Endothelial cell of umbilical vein (primary cell): ENCODE data around the gene KCNQ5.

ENCODE experiments used
- EZH2 ChIP-seq: IDR thresholded peaks from 2 replicates; pipeline ENCODE4 v1.6.1; 2012; ENCODE audit warnings: borderline replicate concordance, low read depth, mild to moderate bottlenecking, moderate library complexity, low read length, inconsistent platforms; ENCODE audit not compliant: severe bottlenecking
- FOS ChIP-seq: IDR thresholded peaks from 2 replicates; pipeline ENCODE4 v1.6.1; 2011; ENCODE audit warnings: mild to moderate bottlenecking, low read length, moderate library complexity, borderline replicate concordance; ENCODE audit not compliant: insufficient read depth
- MYC ChIP-seq: IDR thresholded peaks from one replicate; pipeline ENCODE4 v1.6.1; 2011; ENCODE audit warnings: mild to moderate bottlenecking, low read depth, low read length
- POLR2A ChIP-seq: IDR thresholded peaks from 2 replicates; pipeline ENCODE4 v1.6.1; 2012; ENCODE audit warnings: low read depth, mild to moderate bottlenecking, control low read depth, low read length
- POLR2AphosphoS5 ChIP-seq: IDR thresholded peaks from 2 replicates; pipeline ENCODE4 v1.6.1; 2012; ENCODE audit warnings: low read depth, mild to moderate bottlenecking, control low read depth, low read length, moderate library complexity; ENCODE audit not compliant: insufficient read depth
- TF ChIP-seq, protein P1 (sequence below), 2 donors: IDR thresholded peaks; 1 replicate in 1 of 2; 2 replicates in 1 of 2; pipeline ENCODE4 v1.5.1; 2011; ENCODE audit warnings: low read length in 2 of 2, mild to moderate bottlenecking in 2 of 2, moderate library complexity in 2 of 2, control low read depth in 1 of 2, inconsistent platforms in 1 of 2, low read depth in 1 of 2; ENCODE audit not compliant: insufficient read depth in 1 of 2; ENCODE audit errors: extremely low read depth in 1 of 2
- TF ChIP-seq, protein P2 (sequence below): IDR thresholded peaks from 2 replicates; pipeline ENCODE4 v1.6.1; 2011; ENCODE audit not compliant: insufficient read depth, insufficient read length

DNA sequence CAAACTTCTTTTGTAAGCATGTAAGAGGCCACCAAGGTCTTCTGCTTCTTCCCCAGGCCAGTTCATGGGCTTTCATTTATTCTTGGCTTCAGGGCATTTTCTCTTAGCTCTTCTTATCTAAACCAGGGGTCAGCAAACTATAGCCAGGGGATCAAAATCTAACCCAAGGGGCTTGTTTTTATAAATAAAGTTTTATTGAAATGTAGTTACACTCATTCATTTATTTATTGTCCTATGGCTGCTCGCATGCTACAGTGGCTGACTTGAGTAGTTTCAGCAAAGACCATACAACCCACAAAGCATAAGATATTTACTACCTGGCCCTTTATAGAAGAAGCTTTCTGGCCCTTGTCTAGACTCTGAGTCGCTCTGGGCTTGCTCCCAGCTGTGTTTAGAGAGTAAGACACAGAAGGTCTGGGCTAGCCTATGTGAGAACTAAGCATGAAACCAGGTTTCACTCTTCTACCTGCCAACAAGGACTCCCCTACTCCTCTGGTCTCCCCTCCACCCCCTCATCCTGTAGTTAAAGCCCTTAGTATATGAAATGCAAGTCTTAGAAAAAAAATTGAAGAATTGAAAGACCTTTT, 560.2 kb downstream of the KCNQ5 start:
- no peak for TF ChIP-seq POLR2A
- no peak for TF ChIP-seq EZH2
- TF ChIP-seq, protein P1, sequence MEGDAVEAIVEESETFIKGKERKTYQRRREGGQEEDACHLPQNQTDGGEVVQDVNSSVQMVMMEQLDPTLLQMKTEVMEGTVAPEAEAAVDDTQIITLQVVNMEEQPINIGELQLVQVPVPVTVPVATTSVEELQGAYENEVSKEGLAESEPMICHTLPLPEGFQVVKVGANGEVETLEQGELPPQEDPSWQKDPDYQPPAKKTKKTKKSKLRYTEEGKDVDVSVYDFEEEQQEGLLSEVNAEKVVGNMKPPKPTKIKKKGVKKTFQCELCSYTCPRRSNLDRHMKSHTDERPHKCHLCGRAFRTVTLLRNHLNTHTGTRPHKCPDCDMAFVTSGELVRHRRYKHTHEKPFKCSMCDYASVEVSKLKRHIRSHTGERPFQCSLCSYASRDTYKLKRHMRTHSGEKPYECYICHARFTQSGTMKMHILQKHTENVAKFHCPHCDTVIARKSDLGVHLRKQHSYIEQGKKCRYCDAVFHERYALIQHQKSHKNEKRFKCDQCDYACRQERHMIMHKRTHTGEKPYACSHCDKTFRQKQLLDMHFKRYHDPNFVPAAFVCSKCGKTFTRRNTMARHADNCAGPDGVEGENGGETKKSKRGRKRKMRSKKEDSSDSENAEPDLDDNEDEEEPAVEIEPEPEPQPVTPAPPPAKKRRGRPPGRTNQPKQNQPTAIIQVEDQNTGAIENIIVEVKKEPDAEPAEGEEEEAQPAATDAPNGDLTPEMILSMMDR (IDR thresholded peaks at IDR 0.05; ENCODE audit: extremely low read depth in 1 of 2, insufficient read depth in 1 of 2, low read depth in 1 of 2, low read length in 2 of 2), result no peak
- TF ChIP-seq, protein P2, sequence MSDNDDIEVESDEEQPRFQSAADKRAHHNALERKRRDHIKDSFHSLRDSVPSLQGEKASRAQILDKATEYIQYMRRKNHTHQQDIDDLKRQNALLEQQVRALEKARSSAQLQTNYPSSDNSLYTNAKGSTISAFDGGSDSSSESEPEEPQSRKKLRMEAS, result no peak
- no peak for TF ChIP-seq MYC
- no peak for TF ChIP-seq POLR2AphosphoS5
- no peak for TF ChIP-seq FOS
